HG03432 (cell line): ENCODE measurements around the gene CDH4.

Source experiments
- ATAC-seq: cut with Tn5 transposase; IDR thresholded peaks from one replicate; pipeline ENCODE4 v1.9.1; 2021; ENCODE audit warnings: mild to moderate bottlenecking, moderate library complexity; ENCODE audit not compliant: unreplicated experiment

Gene CDH4

GRCh38 chr20:61524951-61525666, 273.0 kb downstream of the CDH4 start:
- no peak for ATAC-seq

GRCh38 chr20:61525781-61526431, 273.8 kb downstream of the CDH4 start:
- no peak for ATAC-seq

- ATAC-seq = no peak
These were observed 274.8 kb downstream of the CDH4 start for GRCh38 chr20:61526907-61527306.

DNA sequence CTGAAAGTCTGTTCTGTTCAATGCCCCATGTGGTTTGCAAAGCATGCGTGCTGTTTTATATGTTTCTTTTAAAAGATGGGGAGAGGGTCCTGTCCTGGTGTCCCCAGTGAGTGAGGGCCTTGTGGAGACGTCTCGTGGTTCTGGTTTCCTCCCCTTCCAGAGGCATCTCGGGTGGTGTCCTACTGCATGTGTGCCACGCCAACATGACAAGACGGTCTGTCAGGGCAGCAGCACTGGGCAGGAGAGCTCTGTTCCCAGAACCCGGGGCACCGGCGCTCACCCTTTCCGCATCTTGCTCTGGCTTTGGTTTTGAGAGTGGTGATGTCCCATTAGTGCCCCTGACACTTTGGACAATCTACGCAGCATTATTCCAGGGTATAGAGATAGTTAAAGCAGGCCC, 275.6 kb downstream of the CDH4 start:
- no peak for ATAC-seq

DNA sequence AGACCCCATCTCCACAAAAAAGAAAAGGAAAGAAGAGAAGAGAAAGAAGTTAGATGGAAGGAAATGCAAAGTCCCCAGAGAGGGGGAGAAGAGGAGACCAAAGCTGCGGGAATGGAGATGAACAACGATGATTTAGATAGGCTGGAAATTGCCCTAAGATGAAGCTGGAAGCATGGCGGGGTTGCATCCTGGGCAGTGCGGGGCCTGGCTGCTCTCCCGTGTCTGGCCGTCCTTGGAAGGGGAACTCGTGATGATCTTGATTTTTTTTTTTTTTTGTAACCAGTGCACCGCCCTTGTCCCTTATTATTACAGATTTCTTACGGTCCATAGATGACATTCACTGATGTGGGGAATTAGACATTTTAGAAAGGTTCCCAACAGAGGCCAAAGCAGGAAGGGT, 276.5 kb downstream of the CDH4 start:
- ATAC-seq = no peak

- ATAC-seq = no peak
These were observed 277.3 kb downstream of the CDH4 start for GRCh38 chr20:61529354-61529753.

- no peak for ATAC-seq
These were observed 279.7 kb downstream of the CDH4 start for GRCh38 chr20:61531553-61532345.

DNA sequence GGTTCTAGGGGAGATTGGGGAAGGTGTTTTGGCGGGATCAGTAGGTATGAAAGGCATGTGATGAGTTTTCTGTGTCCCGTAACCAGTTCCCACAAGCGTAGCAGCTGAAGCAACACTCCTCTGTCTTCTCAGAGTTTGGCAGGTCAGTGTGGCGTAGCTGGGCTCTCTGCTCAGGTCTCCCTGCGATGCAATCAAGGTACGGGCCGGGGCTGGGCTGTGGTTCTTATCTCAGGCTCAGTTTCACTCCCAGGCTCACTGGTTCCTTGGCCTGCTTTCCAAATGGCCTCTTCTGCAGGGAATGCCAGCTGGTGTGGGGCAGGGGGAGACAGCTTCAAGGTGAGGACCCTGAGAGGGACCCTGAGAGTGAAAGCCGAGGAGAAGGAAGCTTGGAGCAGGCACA, 280.7 kb downstream of the CDH4 start:
- ATAC-seq = no peak

GRCh38 chr20:61533231-61533631, 281.2 kb downstream of the CDH4 start:
- ATAC-seq = no peak

GRCh38 chr20:61534346-61534745, 282.3 kb downstream of the CDH4 start:
- no peak for ATAC-seq

DNA sequence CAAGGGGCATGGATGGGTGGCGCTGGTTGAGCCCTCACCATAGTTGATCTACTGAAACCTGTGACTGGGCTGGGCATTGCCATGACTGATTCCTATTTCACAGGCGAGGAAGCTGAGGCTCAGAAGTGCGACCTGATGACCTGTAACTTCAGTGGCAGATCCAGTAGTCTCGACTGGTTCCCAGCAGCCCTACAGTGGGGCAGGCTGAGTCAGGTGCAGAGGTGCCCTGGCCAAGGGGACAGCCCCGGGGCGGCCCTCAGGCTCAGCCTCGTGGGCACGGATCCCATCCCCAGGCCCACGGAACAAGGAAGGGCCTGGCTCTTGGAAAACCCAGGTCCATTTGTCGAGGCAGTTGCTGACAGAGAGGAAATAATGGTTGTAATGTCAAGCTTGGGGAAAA, 283.0 kb downstream of the CDH4 start:
- ATAC-seq = no peak

GRCh38 chr20:61535536-61535935, 283.5 kb downstream of the CDH4 start:
- no peak for ATAC-seq

DNA sequence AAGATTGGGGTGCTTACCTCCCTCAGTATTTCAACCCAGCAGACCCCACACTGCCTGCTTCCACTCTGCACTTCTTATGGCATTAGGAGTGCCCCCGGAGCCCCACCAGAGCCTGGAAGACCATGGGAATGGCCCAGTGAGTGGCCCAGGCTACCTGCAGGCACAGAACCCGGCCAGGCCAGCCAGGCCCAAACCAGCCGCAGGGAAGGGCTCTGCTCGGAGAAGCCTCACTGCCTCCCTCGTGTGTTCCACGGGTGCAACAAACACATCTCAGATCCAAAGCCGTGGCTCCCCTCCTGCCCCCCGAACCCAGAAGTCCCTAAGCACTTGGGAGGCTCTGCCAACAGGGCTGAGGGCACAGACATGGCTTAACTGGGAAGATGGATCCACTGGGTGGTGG, 283.9 kb downstream of the CDH4 start:
- ATAC-seq = no peak

GRCh38 chr20:61536671-61537070, 284.6 kb downstream of the CDH4 start:
- no peak for ATAC-seq

GRCh38 chr20:61537239-61538182, 285.4 kb downstream of the CDH4 start:
- ATAC-seq = no peak

GRCh38 chr20:61538183-61538942, 286.3 kb downstream of the CDH4 start:
- no peak for ATAC-seq

DNA sequence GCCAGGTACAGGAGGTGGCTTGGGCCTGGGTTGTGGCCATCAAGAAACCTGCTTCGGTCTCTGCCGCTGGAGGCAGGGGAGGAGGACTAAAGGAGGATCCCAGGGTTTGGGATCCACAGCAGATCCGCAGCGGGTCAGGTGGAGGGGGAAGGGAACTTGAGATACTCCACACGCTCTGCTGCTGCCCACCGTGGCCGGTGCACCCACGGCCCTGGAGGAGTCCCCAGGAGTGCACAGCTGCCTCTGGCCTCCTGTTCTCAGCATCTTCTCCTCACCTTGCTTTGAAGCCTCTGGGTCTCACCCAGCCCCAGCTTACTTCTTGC, 286.8 kb downstream of the CDH4 start:
- ATAC-seq = no peak

- ATAC-seq = no peak
These were observed 287.8 kb downstream of the CDH4 start for GRCh38 chr20:61539706-61540360.

- ATAC-seq = no peak
These were observed 289.5 kb downstream of the CDH4 start for GRCh38 chr20:61541537-61541936.

- ATAC-seq = no peak
These were observed 291.0 kb downstream of the CDH4 start for GRCh38 chr20:61543086-61543485.
